Activated naive CD4-positive, alpha-beta T cell treated with anti-CD3 and anti-CD28 coated beads for 36 hours (primary cell): ENCODE measurements around the gene CDY2A. TPM values are rescaled to one million over a fixed set of nuclear protein-coding genes. Genes with fewer than 3 reads are reported as not detected.
"Not testable (repeated sequence)": the region's sequence is repeated elsewhere in the genome, so short reads cannot be mapped to it uniquely, and the experiment has no call there.

ENCODE experiments used
- CTCF ChIA-PET: fragments of 350-600 bp; sonication (Branson Sonifier 250); formaldehyde crosslinking; loops from one replicate; lab custom pipeline; 2021; ENCODE audit warnings: antibody characterized with exemption; lab: Charles Lee
- DNase-seq: peaks from one replicate; pipeline ENCODE4 v3.0.0-alpha.2; 2020
- H3K27ac Mint-ChIP-seq: one replicate; pipeline ENCODE4 v1.8.0; 2021; ENCODE audit warnings: mild to moderate bottlenecking, mixed read lengths
- H3K27me3 Mint-ChIP-seq: one replicate; pipeline ENCODE4 v1.8.0; 2021; ENCODE audit warnings: low read depth, mixed read lengths
- H3K36me3 Mint-ChIP-seq: one replicate; pipeline ENCODE4 v1.8.0; 2021; ENCODE audit warnings: low read depth, mixed read lengths
- H3K4me1 Mint-ChIP-seq: one replicate; pipeline ENCODE4 v1.8.0; 2021; ENCODE audit warnings: low read depth, mixed read lengths
- H3K4me3 Mint-ChIP-seq: one replicate; pipeline ENCODE4 v1.8.0; 2021; ENCODE audit warnings: mild to moderate bottlenecking, moderate library complexity, mixed read lengths
- H3K9me3 Mint-ChIP-seq: one replicate; pipeline ENCODE4 v1.8.0; 2021; ENCODE audit warnings: mixed read lengths
- intact Hi-C: fragments of 100-400 bp; cut with micrococcal nuclease; formaldehyde crosslinking; loops from one replicate; pipeline ENCODE4 v1.15.1; 2023
- total RNA-seq, 2 experiments: library from RNA; stranded (reverse); gene quantifications; one replicate each; pipeline ENCODE4 v1.2.3, GENCODE V29; 2021

The CDY2A gene
- not detected for total RNA-seq

- H3K36me3 Mint-ChIP-seq, H3K9me3 Mint-ChIP-seq, H3K4me1 Mint-ChIP-seq, H3K4me3 Mint-ChIP-seq, DNase-seq, H3K27ac Mint-ChIP-seq, CTCF ChIA-PET, H3K27me3 Mint-ChIP-seq, intact Hi-C loops: not testable (repeated sequence)
Observed at GRCh38 chrY:18025487-18025886, at the start of gene CDY2A. TSS of gene CDY2A (plus strand) at chrY:18025787. CDS start at chrY:18026115, 328 bp downstream.

- H3K27ac Mint-ChIP-seq, H3K9me3 Mint-ChIP-seq, H3K4me3 Mint-ChIP-seq, DNase-seq, CTCF ChIA-PET, H3K36me3 Mint-ChIP-seq, H3K27me3 Mint-ChIP-seq, intact Hi-C loops, H3K4me1 Mint-ChIP-seq: not testable (repeated sequence)
Observed at GRCh38 chrY:17997586-17997985, 28.0 kb upstream of the CDY2A start.

GRCh38 chrY:17998266-17998665, 27.3 kb upstream of the CDY2A start:
- DNase-seq, CTCF ChIA-PET, intact Hi-C loops, H3K4me3 Mint-ChIP-seq, H3K4me1 Mint-ChIP-seq, H3K27ac Mint-ChIP-seq, H3K36me3 Mint-ChIP-seq, H3K9me3 Mint-ChIP-seq, H3K27me3 Mint-ChIP-seq: not testable (repeated sequence)

GRCh38 chrY:18023897-18024296, 1.7 kb upstream of the CDY2A start:
- DNase-seq, H3K4me1 Mint-ChIP-seq, H3K4me3 Mint-ChIP-seq, H3K27me3 Mint-ChIP-seq, H3K27ac Mint-ChIP-seq, intact Hi-C loops, H3K9me3 Mint-ChIP-seq, H3K36me3 Mint-ChIP-seq, CTCF ChIA-PET: not testable (repeated sequence)

- H3K27ac Mint-ChIP-seq, intact Hi-C loops, DNase-seq, H3K36me3 Mint-ChIP-seq, H3K4me1 Mint-ChIP-seq, H3K9me3 Mint-ChIP-seq, H3K27me3 Mint-ChIP-seq, CTCF ChIA-PET, H3K4me3 Mint-ChIP-seq: not testable (repeated sequence)
Observed at GRCh38 chrY:18028845-18029244, 3.3 kb downstream of the CDY2A start.

- intact Hi-C loops, CTCF ChIA-PET, H3K27me3 Mint-ChIP-seq, H3K4me1 Mint-ChIP-seq, H3K27ac Mint-ChIP-seq, H3K36me3 Mint-ChIP-seq, DNase-seq, H3K9me3 Mint-ChIP-seq, H3K4me3 Mint-ChIP-seq: not testable (repeated sequence)
Observed at GRCh38 chrY:18030178-18030577, 4.6 kb downstream of the CDY2A start.

- H3K4me1 Mint-ChIP-seq, DNase-seq, H3K4me3 Mint-ChIP-seq, intact Hi-C loops, H3K36me3 Mint-ChIP-seq, CTCF ChIA-PET, H3K9me3 Mint-ChIP-seq, H3K27me3 Mint-ChIP-seq, H3K27ac Mint-ChIP-seq: not testable (repeated sequence)
Observed at GRCh38 chrY:18034100-18034814, 8.7 kb downstream of the CDY2A start.

- H3K4me1 Mint-ChIP-seq, H3K27me3 Mint-ChIP-seq, DNase-seq, intact Hi-C loops, H3K4me3 Mint-ChIP-seq, CTCF ChIA-PET, H3K27ac Mint-ChIP-seq, H3K36me3 Mint-ChIP-seq, H3K9me3 Mint-ChIP-seq: not testable (repeated sequence)
Observed at GRCh38 chrY:18034864-18035263, 9.3 kb downstream of the CDY2A start.

GRCh38 chrY:18044990-18045389, 19.4 kb downstream of the CDY2A start:
- H3K9me3 Mint-ChIP-seq, H3K27me3 Mint-ChIP-seq, H3K27ac Mint-ChIP-seq, intact Hi-C loops, CTCF ChIA-PET, H3K4me3 Mint-ChIP-seq, H3K36me3 Mint-ChIP-seq, H3K4me1 Mint-ChIP-seq, DNase-seq: not testable (repeated sequence)

GRCh38 chrY:18048149-18049040, 22.8 kb downstream of the CDY2A start:
- intact Hi-C loops, H3K4me1 Mint-ChIP-seq, CTCF ChIA-PET, H3K27ac Mint-ChIP-seq, H3K9me3 Mint-ChIP-seq, H3K4me3 Mint-ChIP-seq, DNase-seq, H3K27me3 Mint-ChIP-seq, H3K36me3 Mint-ChIP-seq: not testable (repeated sequence)

GRCh38 chrY:18049061-18049460, 23.5 kb downstream of the CDY2A start:
- H3K27me3 Mint-ChIP-seq, H3K4me3 Mint-ChIP-seq, CTCF ChIA-PET, intact Hi-C loops, H3K9me3 Mint-ChIP-seq, H3K27ac Mint-ChIP-seq, DNase-seq, H3K36me3 Mint-ChIP-seq, H3K4me1 Mint-ChIP-seq: not testable (repeated sequence)

GRCh38 chrY:18056473-18056872, 30.9 kb downstream of the CDY2A start:
- CTCF ChIA-PET, H3K4me1 Mint-ChIP-seq, H3K36me3 Mint-ChIP-seq, H3K27me3 Mint-ChIP-seq, H3K27ac Mint-ChIP-seq, intact Hi-C loops, H3K4me3 Mint-ChIP-seq, DNase-seq, H3K9me3 Mint-ChIP-seq: not testable (repeated sequence)

- H3K9me3 Mint-ChIP-seq, intact Hi-C loops, H3K27me3 Mint-ChIP-seq, H3K4me3 Mint-ChIP-seq, DNase-seq, H3K4me1 Mint-ChIP-seq, H3K36me3 Mint-ChIP-seq, H3K27ac Mint-ChIP-seq, CTCF ChIA-PET: not testable (repeated sequence)
Observed at GRCh38 chrY:18073464-18073863, 47.9 kb downstream of the CDY2A start.
